ENCODE data around the gene ATP9B.

DNA sequence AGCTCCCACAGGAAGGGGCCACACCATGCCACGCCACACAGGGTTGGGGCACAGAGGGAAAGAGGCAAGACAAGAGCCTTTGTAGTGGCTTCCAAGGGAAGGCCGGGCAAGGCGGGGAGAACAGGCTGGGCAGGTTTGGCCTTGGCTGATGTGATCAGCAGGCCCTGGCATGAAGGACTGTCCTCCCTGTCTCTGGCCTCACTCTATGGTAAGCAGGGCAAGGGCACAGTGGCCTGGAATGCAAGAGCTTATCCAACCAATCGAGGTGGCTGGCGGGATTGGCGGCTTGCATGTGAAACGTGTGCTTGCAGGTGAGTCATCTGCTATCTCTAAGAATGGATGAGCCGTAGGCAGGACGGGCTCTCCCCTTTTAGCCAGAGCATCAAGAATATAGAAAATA, 6.4 kb upstream of the ATP9B start:
- no peak for TF ChIP-seq CTCF (conservative IDR thresholded peaks at IDR 0.05 in 1 of 2, IDR thresholded peaks at IDR 0.05 in 1 of 2; ENCODE audit: extremely low read depth in 1 of 2, insufficient read depth in 1 of 2, low read depth in 1 of 2, low read length in 2 of 2)
- TF ChIP-seq EZH2 (IDR thresholded peaks at IDR 0.05; ENCODE audit: borderline replicate concordance, low read length): no peak
